HG03457 (cell line): ENCODE measurements around the gene TSPEAR.

Experiments
- ATAC-seq: cut with Tn5 transposase; IDR thresholded peaks from one replicate; pipeline ENCODE4 v1.9.1; 2021; ENCODE audit warnings: moderate number of reproducible peaks; ENCODE audit not compliant: unreplicated experiment

TSPEAR gene

GRCh38 chr21:44711327-44712202 lies at the start of gene TSPEAR:
TSPEAR (minus strand) TSS chr21:44711572; CDS start chr21:44711514, 58 bp downstream.
- ATAC-seq = no peak

- no peak for ATAC-seq
These were observed 49.0 kb upstream of the TSPEAR start for GRCh38 chr21:44760376-44760775.

DNA sequence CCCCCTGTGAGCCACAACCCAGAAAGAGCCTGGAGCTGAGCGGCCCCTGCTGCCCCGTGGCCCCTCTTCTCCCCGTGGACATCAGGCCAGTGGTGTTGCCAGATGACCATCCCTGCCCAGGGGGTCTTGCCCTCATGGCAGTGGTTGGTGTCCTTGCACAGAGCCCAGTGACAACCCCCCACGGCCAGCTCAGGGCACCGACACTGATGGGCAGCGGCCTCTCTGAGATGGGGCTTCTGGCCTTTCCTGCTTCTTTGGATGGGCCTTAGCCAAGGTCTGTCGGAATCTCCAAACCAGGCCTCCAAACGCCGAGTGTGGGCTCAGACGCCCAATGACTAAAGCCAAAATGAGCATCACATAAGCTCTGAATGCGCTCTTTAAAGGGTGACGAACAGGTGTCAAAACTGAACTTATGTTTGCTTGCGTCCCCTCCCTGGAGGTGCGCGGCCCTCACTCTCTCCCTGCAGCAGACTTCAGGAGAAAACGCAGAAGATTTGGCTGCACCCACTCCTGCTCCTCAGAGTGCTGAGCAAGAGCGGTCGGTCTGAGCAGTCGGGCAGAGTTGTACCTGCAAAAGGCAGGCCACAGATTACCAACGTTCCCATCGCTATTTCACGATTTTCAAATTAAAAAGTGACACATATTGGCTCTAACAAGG lies 48.4 kb upstream of the TSPEAR start:
- no peak for ATAC-seq

- no peak for ATAC-seq
These were observed 47.6 kb upstream of the TSPEAR start for GRCh38 chr21:44758781-44759627.

- ATAC-seq = no peak
These were observed 46.8 kb upstream of the TSPEAR start for GRCh38 chr21:44758141-44758561.

DNA sequence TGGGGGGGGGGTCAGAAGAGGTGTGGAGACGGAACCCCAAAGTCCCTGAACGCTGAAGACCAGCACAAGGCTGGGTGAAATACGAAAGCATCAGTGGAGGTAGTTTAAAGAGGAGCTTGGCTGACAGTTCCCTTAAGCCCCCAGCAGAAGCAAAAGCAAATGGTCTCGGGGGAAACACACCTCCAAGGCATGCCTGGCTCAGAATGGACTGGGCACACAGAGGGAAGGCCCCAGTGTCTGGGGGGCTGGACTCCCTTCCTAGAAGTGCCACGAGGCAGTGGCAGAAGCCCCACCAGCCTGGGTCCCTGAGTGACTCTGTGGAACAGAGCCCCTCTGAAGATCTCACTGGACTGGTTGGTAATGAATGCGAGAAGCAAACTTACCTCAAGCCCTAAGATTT lies 46.4 kb upstream of the TSPEAR start:
- ATAC-seq = no peak

GRCh38 chr21:44756423-44757185 lies 45.2 kb upstream of the TSPEAR start:
- ATAC-seq = no peak

DNA sequence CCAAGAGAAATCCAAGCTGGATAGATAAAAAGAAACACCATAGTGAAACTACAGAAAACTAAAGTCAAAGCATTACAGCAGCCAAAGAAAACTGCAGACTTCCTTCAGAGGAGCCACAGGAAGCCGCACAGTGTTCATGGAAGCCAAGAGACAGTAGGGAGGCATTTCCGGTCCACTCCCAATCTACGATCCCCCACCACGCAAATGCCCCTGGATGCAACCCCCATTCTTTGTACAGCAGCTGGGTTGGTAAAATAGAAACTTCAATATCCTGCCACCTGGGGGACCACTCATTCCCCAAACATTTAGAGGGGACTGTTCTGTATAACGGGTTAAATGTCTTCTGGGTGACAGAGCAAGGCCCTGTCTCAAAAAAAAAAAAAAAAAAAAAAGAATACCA lies 43.9 kb upstream of the TSPEAR start:
- no peak for ATAC-seq

DNA sequence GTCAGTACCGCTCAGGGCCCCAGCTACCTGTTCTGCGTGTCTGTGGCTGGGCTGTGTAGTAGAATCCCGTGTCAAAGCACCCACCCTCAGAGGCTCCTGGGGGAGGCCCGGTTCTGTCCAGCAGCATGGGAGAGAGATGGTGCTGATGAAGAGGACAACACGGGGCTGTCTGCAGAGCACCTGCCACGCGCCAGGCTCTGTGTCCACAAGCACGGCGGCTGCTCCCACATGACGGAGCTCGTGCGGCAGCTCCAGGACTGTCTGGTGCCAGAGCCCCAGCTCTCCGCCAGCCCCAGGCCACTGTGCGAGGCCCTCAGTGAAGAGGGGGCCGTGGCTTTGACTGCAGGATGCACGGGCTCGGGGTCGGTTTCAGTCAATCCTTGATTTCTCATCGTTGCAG lies 42.0 kb upstream of the TSPEAR start:
- no peak for ATAC-seq

GRCh38 chr21:44752671-44753235 lies 41.4 kb upstream of the TSPEAR start:
- no peak for ATAC-seq

DNA sequence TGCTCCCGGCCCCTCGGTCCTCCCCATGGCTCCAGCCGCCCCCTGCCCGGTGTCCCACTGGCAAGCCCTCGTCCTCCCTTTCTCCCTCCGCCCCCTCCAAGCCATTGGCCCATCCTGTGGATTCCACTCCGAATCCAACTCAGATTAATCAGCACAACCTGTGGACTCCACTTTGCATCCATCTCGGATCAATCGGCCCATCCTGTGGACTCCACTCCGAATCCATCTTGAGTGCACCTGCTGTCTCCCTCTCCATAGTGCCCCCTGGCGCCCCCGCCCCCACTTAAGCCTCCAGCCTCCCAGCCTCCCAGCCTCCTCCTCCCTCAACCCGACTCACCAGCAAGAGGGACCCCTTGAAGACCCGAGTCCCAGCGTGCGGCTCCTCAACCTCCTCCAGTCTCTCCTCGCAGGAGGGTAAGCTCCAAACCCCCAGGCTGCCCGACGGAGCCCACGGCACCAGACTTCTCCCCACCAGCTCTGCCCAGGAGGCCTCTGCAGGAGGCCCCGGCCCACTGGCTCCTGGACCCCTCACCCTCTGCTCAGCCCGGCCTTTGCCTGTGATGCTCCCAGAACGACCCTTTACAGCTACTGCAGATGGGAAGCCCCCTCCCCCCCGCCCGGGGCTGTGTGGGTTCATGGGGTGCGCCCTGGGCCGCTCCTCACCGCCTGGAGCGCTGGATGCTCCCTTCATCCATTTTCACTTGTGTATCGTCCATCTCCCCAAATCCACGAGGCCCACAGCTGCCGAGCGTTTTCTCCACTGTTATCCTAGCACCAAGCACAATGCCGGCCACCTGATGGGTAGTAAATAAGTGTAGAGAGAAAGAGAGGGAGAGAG lies 40.6 kb upstream of the TSPEAR start:
- no peak for ATAC-seq

DNA sequence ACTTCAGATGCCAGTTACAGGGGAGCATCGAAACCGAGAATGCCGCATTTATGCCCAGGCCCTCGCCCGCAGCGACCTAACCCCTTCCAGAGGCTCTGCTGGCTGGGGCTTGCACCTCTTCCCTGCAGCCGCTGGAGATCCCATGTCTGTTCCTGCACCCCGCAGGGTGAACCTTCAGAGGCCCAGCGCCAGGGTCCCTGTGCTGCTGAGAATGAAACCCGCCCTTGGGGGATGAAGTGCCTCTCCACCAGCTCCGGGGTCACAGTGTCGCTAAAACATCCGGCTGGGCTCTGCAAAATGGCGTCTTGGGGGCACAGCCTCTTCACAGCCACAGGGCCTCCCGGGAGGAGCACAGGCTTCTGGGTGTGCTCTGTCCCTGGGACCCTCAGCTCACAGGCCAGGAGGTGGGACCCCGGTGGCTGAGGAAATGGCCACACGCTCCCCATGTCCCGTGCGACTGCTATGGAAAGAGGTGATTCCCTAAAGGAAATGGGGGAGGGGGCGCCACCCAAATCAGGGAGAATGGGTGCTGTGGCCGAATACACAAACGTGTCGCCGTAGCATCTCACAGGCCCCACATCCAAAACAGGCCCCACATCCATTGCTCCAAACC lies 39.9 kb upstream of the TSPEAR start:
- ATAC-seq = no peak

GRCh38 chr21:44750675-44751025 lies 39.3 kb upstream of the TSPEAR start:
- no peak for ATAC-seq

DNA sequence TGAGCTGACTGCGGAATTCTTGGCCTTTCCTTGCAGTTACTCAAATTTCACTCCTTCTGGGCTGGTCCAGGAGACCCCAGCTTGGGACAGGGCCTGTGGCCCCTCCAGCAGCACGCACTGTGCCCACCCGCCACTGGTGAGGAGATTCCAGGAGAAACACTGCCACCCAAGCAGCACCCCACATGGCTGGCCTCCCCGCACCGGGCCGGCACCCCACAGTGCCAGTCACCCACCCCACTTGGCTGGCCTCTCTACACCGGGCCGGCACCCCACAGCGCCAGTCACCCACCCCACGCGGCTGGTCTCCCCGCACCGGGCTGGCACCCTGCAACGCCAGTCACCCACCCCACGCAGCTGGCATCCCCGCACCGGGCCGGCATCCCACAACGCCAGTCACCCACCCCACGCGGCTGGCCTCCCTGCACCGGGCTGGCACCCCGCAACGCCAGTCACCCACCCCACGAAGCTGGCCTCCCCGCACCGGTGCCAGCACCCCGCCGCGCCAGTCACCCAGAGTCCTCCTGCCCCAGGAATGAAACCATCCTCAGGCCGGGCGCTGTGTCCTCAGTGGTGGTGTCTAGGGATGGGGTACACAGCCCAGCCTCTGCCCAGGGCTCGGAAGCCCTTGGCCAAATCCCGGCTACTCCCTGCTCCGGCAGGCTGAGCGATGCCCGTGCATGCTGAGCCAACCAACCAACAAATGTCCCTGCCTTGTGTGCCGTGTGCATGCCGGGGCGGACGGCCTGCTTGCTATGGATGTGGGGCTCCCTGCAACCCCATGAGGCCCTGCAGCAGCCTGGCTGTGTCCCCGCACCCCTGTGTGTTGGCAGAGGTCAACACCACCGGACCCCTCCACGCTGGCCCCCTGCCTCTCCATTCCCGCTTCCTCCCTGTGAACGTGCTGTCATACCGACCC lies 38.6 kb upstream of the TSPEAR start:
- no peak for ATAC-seq

GRCh38 chr21:44749116-44749758 lies 37.9 kb upstream of the TSPEAR start:
- ATAC-seq = no peak

- ATAC-seq = no peak
These were observed 37.2 kb upstream of the TSPEAR start for GRCh38 chr21:44748621-44749020.

DNA sequence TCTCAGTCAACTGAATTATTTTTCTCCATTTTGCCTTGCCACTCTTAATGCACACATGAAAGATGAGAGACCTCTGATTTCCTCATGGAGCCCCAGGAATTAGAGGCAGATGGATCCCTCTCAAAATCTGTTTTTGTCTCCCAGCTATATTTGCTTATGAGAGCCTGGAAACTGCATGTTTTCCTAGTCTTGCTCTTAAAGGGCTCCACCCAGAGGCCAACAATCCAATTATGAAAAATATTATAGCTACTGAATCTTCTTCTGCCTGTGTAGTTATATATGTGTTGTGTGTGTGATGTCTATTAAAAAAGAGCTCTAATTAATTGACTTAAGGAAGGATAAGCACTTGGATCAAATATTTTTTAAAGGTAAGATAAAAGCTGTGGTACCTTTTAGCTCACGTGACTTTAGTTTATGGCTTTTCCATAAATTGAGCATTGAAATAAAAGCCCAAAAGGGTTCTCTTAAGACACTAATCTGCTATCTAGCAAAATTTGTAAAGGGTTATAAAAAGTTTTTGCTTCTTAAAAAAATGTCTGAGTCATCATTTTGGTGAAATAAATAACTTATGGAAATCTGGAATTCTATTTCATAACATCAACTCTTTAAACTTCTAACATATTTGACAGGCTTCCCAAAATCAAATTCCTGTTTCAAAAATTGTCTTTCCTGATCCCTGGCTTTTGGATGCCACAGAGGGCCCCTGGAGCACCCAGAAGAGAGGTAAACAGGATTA lies 31.2 kb upstream of the TSPEAR start:
- ATAC-seq = no peak
